ENCODE measurements around the gene KCND2.

- TF ChIP-seq CTCF (conservative IDR thresholded peaks at IDR 0.05) (no peak), ZFX (IDR thresholded peaks at IDR 0.05) (no peak)
Observed at GRCh38 chr7:120553491-120553890, 280.5 kb downstream of the KCND2 start.

All from C4-2B (cell line).